Mononuclear cell (primary cell): ENCODE measurements around the gene DYRK1B. TPM values are rescaled to one million over a fixed set of nuclear protein-coding genes. Genes with fewer than 3 reads are reported as not detected.

ENCODE experiments used
- H3K27me3 ChIP-seq: 2 replicates; pipeline ENCODE4 v1.6.0; 2011; ENCODE audit warnings: low read length, control low read depth; ENCODE audit not compliant: insufficient read depth
- H3K4me1 ChIP-seq: 2 replicates; pipeline ENCODE4 v1.5.1; 2011; ENCODE audit warnings: mild to moderate bottlenecking, low read length, control low read depth; ENCODE audit not compliant: insufficient read depth
- H3K4me3 ChIP-seq: 2 replicates; pipeline ENCODE4 v1.5.1; 2011; ENCODE audit warnings: mild to moderate bottlenecking, low read length, moderate library complexity
- H3K9me3 ChIP-seq: 2 replicates; pipeline ENCODE4 v1.5.1; 2011; ENCODE audit warnings: low read depth, mild to moderate bottlenecking, control low read depth, low read length
- total RNA-seq: library from RNA; depleted of rRNA; stranded (reverse); fragments of >200 nt; gene quantifications from one replicate; pipeline ENCODE4 v1.2.3, GENCODE V29; 2012

DYRK1B gene
- total RNA-seq, 1 donor: 6.5 TPM

GRCh38 chr19:39828654-39829032 lies 5.3 kb downstream of the DYRK1B start:
- no peak overlapping the region for H3K4me3 ChIP-seq

GRCh38 chr19:39828015-39828653 lies 5.8 kb downstream of the DYRK1B start:
- Histone ChIP-seq H3K27me3 (no peaks in the 10 kb centered on the region), H3K4me1 (peaks cover 44% of the 10 kb centered on the region), H3K9me3 (no peaks in the 10 kb centered on the region), H3K4me3 (no peak overlapping the region)

More at GRCh38 chr19:39828654-39829032, 5.3 kb downstream of the DYRK1B start:
- Histone ChIP-seq H3K9me3 (no peaks in the 10 kb centered on the region), H3K27me3 (no peaks in the 10 kb centered on the region), H3K4me1 (peaks cover 42% of the 10 kb centered on the region)

- no peak overlapping the region for H3K4me3 ChIP-seq
- peaks cover 38% of the 10 kb centered on the region for H3K4me1 ChIP-seq
- no peaks in the 10 kb centered on the region for H3K27me3 ChIP-seq
- no peaks in the 10 kb centered on the region for H3K9me3 ChIP-seq
Observed at GRCh38 chr19:39827216-39827615, 6.7 kb downstream of the DYRK1B start.

- H3K4me3 ChIP-seq: no peak overlapping the region
- no peaks in the 10 kb centered on the region for H3K9me3 ChIP-seq
- H3K4me1 ChIP-seq: peaks cover 31% of the 10 kb centered on the region
- no peaks in the 10 kb centered on the region for H3K27me3 ChIP-seq
Observed at GRCh38 chr19:39826311-39826945, 7.5 kb downstream of the DYRK1B start.

GRCh38 chr19:39825531-39826076 lies 8.4 kb downstream of the DYRK1B start:
- H3K27me3 ChIP-seq: no peaks in the 10 kb centered on the region
- no peak overlapping the region for H3K4me3 ChIP-seq
- H3K9me3 ChIP-seq: no peaks in the 10 kb centered on the region
- H3K4me1 ChIP-seq: peaks cover 31% of the 10 kb centered on the region

- Histone ChIP-seq H3K4me1 (peaks cover 31% of the 10 kb centered on the region), H3K9me3 (no peaks in the 10 kb centered on the region), H3K27me3 (no peaks in the 10 kb centered on the region), H3K4me3 (no peak overlapping the region)
Observed at GRCh38 chr19:39825093-39825463, 8.9 kb downstream of the DYRK1B start.

- H3K27me3 ChIP-seq: no peaks in the 10 kb centered on the region
- peak overlapping the region; percentile 54 for H3K4me3 ChIP-seq
- H3K4me1 ChIP-seq: peaks cover 28% of the 10 kb centered on the region
- no peaks in the 10 kb centered on the region for H3K9me3 ChIP-seq
Observed at GRCh38 chr19:39824143-39825092, 9.5 kb downstream of the DYRK1B start.

- Histone ChIP-seq H3K9me3 (no peaks in the 10 kb centered on the region), H3K4me1 (peaks cover 23% of the 10 kb centered on the region), H3K27me3 (no peaks in the 10 kb centered on the region), H3K4me3 (peak overlapping the region; percentile 54)
Observed at GRCh38 chr19:39823686-39824085, 10.3 kb downstream of the DYRK1B start.

GRCh38 chr19:39820696-39821095 lies 13.3 kb downstream of the DYRK1B start:
- H3K4me1 ChIP-seq: peaks cover 18% of the 10 kb centered on the region
- H3K9me3 ChIP-seq: no peaks in the 10 kb centered on the region
- H3K4me3 ChIP-seq: no peak overlapping the region
- no peaks in the 10 kb centered on the region for H3K27me3 ChIP-seq

GRCh38 chr19:39819786-39820185 lies 14.2 kb downstream of the DYRK1B start:
- H3K27me3 ChIP-seq: no peaks in the 10 kb centered on the region
- no peak overlapping the region for H3K4me3 ChIP-seq
- H3K4me1 ChIP-seq: peaks cover 14% of the 10 kb centered on the region
- H3K9me3 ChIP-seq: no peaks in the 10 kb centered on the region

- Histone ChIP-seq H3K4me3 (no peak overlapping the region), H3K4me1 (peaks cover 7% of the 10 kb centered on the region)
Observed at GRCh38 chr19:39818626-39819097, 15.3 kb downstream of the DYRK1B start.

GRCh38 chr19:39817888-39818561 lies 15.9 kb downstream of the DYRK1B start:
- peaks cover 3% of the 10 kb centered on the region for H3K4me1 ChIP-seq
- no peaks in the 10 kb centered on the region for H3K27me3 ChIP-seq
- no peaks in the 10 kb centered on the region for H3K9me3 ChIP-seq
- H3K4me3 ChIP-seq: no peak overlapping the region

More at GRCh38 chr19:39818626-39819097, 15.3 kb downstream of the DYRK1B start:
- Histone ChIP-seq H3K27me3 (no peaks in the 10 kb centered on the region), H3K9me3 (no peaks in the 10 kb centered on the region)

- no peak overlapping the region for H3K4me3 ChIP-seq
- H3K27me3 ChIP-seq: no peaks in the 10 kb centered on the region
- no peaks in the 10 kb centered on the region for H3K9me3 ChIP-seq
- no peaks in the 10 kb centered on the region for H3K4me1 ChIP-seq
Observed at GRCh38 chr19:39816287-39817048, 17.5 kb downstream of the DYRK1B start.

- Histone ChIP-seq H3K9me3 (no peaks in the 10 kb centered on the region), H3K4me1 (no peaks in the 10 kb centered on the region), H3K4me3 (no peak overlapping the region)
Observed at GRCh38 chr19:39814595-39814994, 19.4 kb downstream of the DYRK1B start.

More at GRCh38 chr19:39814595-39814994, 19.4 kb downstream of the DYRK1B start:
- H3K27me3 ChIP-seq: no peaks in the 10 kb centered on the region
